GM12878 (cell line): ENCODE measurements around the gene HID1.

ENCODE experiments used
- BCLAF1 ChIP-seq: fragments of 450-650 bp; IDR thresholded peaks from 2 replicates; pipeline ENCODE4 v1.6.1; 2017; ENCODE audit warnings: antibody characterized with exemption, mild to moderate bottlenecking, moderate library complexity
- CHD1 ChIP-seq: IDR thresholded peaks from 2 replicates; pipeline ENCODE4 v1.6.1; 2012; ENCODE audit warnings: low read depth, low read length, improper control_type of control experiment
- CHD2 ChIP-seq: IDR thresholded peaks from 2 replicates; pipeline ENCODE4 v1.6.1; 2011; ENCODE audit warnings: low read depth, low read length, improper control_type of control experiment, borderline replicate concordance
- CTCF ChIP-seq, 3 experiments: IDR thresholded peaks in 2 of 3; conservative IDR thresholded peaks in 1 of 3; 2 replicates each; pipeline ENCODE4 v1.5.1; 2011; ENCODE audit warnings: low read depth in 3 of 3, low read length in 3 of 3, mild to moderate bottlenecking in 3 of 3, control low read depth in 2 of 3, moderate library complexity in 2 of 3, inconsistent platforms in 1 of 3, mixed read lengths in 1 of 3; ENCODE audit not compliant: control insufficient read depth in 2 of 3, insufficient read depth in 1 of 3; ENCODE audit errors: extremely low read depth in 1 of 3
- FOXM1 ChIP-seq: IDR thresholded peaks from 2 replicates; pipeline ENCODE4 v1.6.1; 2012; ENCODE audit warnings: low read depth, mild to moderate bottlenecking, inconsistent platforms, low read length, moderate library complexity
- HCFC1 ChIP-seq: fragments of 150-350 bp; IDR thresholded peaks from 2 replicates; pipeline ENCODE4 v1.6.1; 2014; ENCODE audit warnings: low read length
- MTA2 ChIP-seq: fragments of 450-650 bp; IDR thresholded peaks from 2 replicates; pipeline ENCODE4 v1.6.1; 2016; ENCODE audit warnings: low read depth, mild to moderate bottlenecking, moderate library complexity
- MXI1 ChIP-seq: fragments of 150-350 bp; IDR thresholded peaks from 2 replicates; pipeline ENCODE4 v1.6.1; 2011; ENCODE audit warnings: low read depth, mild to moderate bottlenecking, inconsistent platforms, low read length, improper control_type of control experiment
- NRF1 ChIP-seq: conservative IDR thresholded peaks from 2 replicates; pipeline ENCODE4 v1.6.1; 2011; ENCODE audit warnings: mild to moderate bottlenecking, low read depth, low read length, improper control_type of control experiment
- POLR2A ChIP-seq: IDR thresholded peaks from 2 replicates; pipeline ENCODE4 v1.6.1; 2011; ENCODE audit warnings: low read depth, mild to moderate bottlenecking, low read length
- RAD21 ChIP-seq: IDR thresholded peaks from 2 replicates; pipeline ENCODE4 v1.6.1; 2011; ENCODE audit warnings: mild to moderate bottlenecking, low read depth, low read length, moderate library complexity; ENCODE audit not compliant: insufficient read depth
- SIN3A ChIP-seq: IDR thresholded peaks from 2 replicates; pipeline ENCODE4 v1.6.1; 2012; ENCODE audit warnings: low read depth, low read length, improper control_type of control experiment
- SP1 ChIP-seq: IDR thresholded peaks from one replicate; pipeline ENCODE4 v1.6.1; 2011; ENCODE audit warnings: low read depth, low read length
- SUZ12 ChIP-seq: fragments of 200-600 bp; sonication (generic); IDR thresholded peaks from one replicate; pipeline ENCODE4 v1.6.1; 2018; ENCODE audit warnings: antibody characterized with exemption, mild to moderate bottlenecking; ENCODE audit not compliant: unreplicated experiment

DNA sequence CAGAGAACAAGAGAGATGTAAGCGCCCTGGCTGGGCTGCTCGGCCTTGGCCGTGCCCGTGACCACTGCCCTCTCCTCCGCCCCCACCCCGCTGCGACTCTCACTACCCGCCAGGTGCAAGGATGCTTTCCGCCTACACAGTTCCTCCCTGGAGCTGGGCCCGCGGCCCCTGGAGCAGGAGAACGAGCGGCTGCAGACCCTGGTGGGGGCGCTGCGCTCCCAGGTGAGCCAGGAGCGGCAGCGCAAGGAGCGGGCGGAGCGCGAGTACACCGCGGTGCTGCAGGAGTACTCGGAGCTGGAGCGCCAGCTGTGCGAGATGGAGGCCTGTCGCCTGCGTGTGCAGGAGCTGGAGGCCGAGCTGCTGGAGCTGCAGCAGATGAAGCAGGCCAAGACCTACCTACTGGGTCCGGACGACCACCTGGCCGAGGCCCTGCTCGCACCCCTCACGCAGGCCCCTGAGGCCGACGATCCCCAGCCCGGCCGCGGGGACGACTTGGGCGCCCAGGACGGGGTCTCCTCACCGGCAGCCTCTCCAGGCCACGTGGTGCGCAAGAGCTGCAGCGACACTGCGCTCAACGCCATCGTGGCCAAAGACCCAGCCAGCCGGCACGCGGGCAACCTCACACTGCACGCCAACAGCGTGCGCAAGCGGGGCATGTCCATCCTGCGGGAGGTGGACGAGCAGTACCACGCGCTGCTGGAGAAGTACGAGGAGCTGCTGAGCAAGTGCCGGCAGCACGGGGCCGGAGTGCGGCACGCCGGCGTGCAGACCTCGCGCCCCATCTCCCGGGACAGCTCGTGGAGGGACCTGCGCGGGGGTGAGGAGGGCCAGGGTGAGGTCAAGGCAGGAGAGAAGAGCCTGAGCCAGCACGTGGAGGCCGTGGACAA is 30.8 kb upstream of the HID1 start:
- TF ChIP-seq SP1 (no peak), FOXM1 (no peak), CHD1 (no peak), CHD2 (no peak), BCLAF1 (no peak), CTCF (IDR thresholded peaks at IDR 0.05 in 2 of 3, conservative IDR thresholded peaks at IDR 0.05 in 1 of 3; ENCODE audit: control insufficient read depth in 2 of 3, extremely low read depth in 1 of 3, insufficient read depth in 1 of 3, low read depth in 3 of 3, low read length in 3 of 3) (no peak), SUZ12 (no peak), MXI1 (no peak), NRF1 (no peak), POLR2A (no peak), MTA2 (no peak), HCFC1 (no peak), RAD21 (no peak), SIN3A (no peak)
